ENCODE results near the gene CFAP298.

- TF ChIP-seq POLR2AphosphoS5 (IDR thresholded peaks at IDR 0.05; ENCODE audit: borderline replicate concordance, low read depth, low read length) (no peak), EZH2 (IDR thresholded peaks at IDR 0.05) (no peak)
Measured at GRCh38 chr21:32603131-32603530, 9.0 kb downstream of the CFAP298 start.
